GM12874 (cell line): ENCODE measurements around the gene KRTAP12-2.

Source experiments
- CTCF ChIP-seq: IDR thresholded peaks from 2 replicates; pipeline ENCODE4 v1.5.1; 2011; ENCODE audit warnings: low read depth, mild to moderate bottlenecking, control low read depth, low read length, moderate library complexity; ENCODE audit not compliant: insufficient read depth

The KRTAP12-2 gene

GRCh38 chr21:44626262-44626661 is 40.5 kb downstream of the KRTAP12-2 start:
- TF ChIP-seq CTCF = no peak

- no peak for TF ChIP-seq CTCF
Observed at GRCh38 chr21:44625756-44626155, 41.0 kb downstream of the KRTAP12-2 start.

GRCh38 chr21:44623575-44623974 is 43.2 kb downstream of the KRTAP12-2 start:
- no peak for TF ChIP-seq CTCF

GRCh38 chr21:44619886-44620285 is 46.8 kb downstream of the KRTAP12-2 start:
- no peak for TF ChIP-seq CTCF

- TF ChIP-seq CTCF = no peak
Observed at GRCh38 chr21:44618909-44619308, 47.8 kb downstream of the KRTAP12-2 start.

GRCh38 chr21:44618504-44618903 is 48.2 kb downstream of the KRTAP12-2 start:
- TF ChIP-seq CTCF = no peak

- TF ChIP-seq CTCF = no peak
Observed at GRCh38 chr21:44617071-44617501, 49.6 kb downstream of the KRTAP12-2 start.

GRCh38 chr21:44616591-44616926 is 50.2 kb downstream of the KRTAP12-2 start:
- TF ChIP-seq CTCF = no peak
